A549 (cell line): ENCODE data around the gene NAP1L2. TPM values are rescaled to one million over a fixed set of nuclear protein-coding genes. Genes with fewer than 3 reads are reported as not detected.
A peak's percentile ranks its signal among the peaks of the same experiment; 100 is the strongest.

Source experiments
- ATAC-seq, 2 experiments: fragments of 200-7000 bp in 1 of 2; fragments of >200 bp in 1 of 2; cut with Nextera tagmentation in 1 of 2; cut with Tn5 transposase in 1 of 2; 3 replicates each; pipeline versions ENCODE4 v1.8.0 to v1.9.1; 2018 to 2020; ENCODE audit warnings: mild to moderate bottlenecking in 1 of 2, moderate library complexity in 1 of 2
- CTCF ChIA-PET: fragments of 300-600 bp; sonication (Branson Sonifier 250); formaldehyde crosslinking; extraction: SDS; loops from one replicate; lab custom pipeline; 2021; ENCODE audit warnings: antibody characterized with exemption, inconsistent platforms; lab: Yijun Ruan, JAX
- POLR2A ChIA-PET: fragments of 350-600 bp; formaldehyde crosslinking; extraction: SDS; loops from one replicate; lab custom pipeline; 2021; ENCODE audit warnings: antibody characterized with exemption, inconsistent platforms; lab: Yijun Ruan, JAX
- DNase-seq, 2 experiments: peaks; one replicate each; pipeline versions ENCODE4 v3.0.0 to v3.0.0-alpha.2; 2011 to 2016; ENCODE audit warnings: low read depth in 1 of 2, low spot score in 1 of 2
- FAIRE-seq: peaks from 2 replicates; lab custom pipeline; 2011; peaks lifted over from hg19 to GRCh38; lab: Jason Lieb, UNC
- H3K27ac ChIP-seq, 2 experiments: fragments of >200 bp; sonication (Bioruptor Twin); formaldehyde crosslinking; 3 replicates each; pipeline ENCODE4 v1.5.1; 2016 to 2017
- H3K4me1 ChIP-seq: fragments of >200 bp; sonication (Bioruptor Twin); formaldehyde crosslinking; 3 replicates; pipeline ENCODE4 v1.6.1; 2016
- H3K4me2 ChIP-seq: fragments of >200 bp; sonication (Bioruptor Twin); formaldehyde crosslinking; 3 replicates; pipeline ENCODE4 v1.6.1; 2016
- H3K4me3 ChIP-seq: fragments of >200 bp; sonication (Bioruptor Twin); formaldehyde crosslinking; 3 replicates; pipeline ENCODE4 v1.5.1; 2016
- H3K9me3 ChIP-seq: fragments of >200 bp; sonication (Bioruptor Twin); formaldehyde crosslinking; 3 replicates; pipeline ENCODE4 v1.6.1; 2016
- CBX2 ChIP-seq: fragments of 200-600 bp; sonication (generic); IDR thresholded peaks from 2 replicates; pipeline ENCODE4 v1.6.1; 2016; ENCODE audit warnings: low read depth, mild to moderate bottlenecking, borderline replicate concordance
- CBX8 ChIP-seq: fragments of 200-600 bp; sonication (generic); IDR thresholded peaks from 2 replicates; pipeline ENCODE4 v1.6.1; 2016
- CHD4 ChIP-seq: fragments of 200-600 bp; sonication (generic); IDR thresholded peaks from 2 replicates; pipeline ENCODE4 v1.6.1; 2016; ENCODE audit warnings: antibody characterized with exemption, mild to moderate bottlenecking, borderline replicate concordance
- CTCF ChIP-seq: fragments of >200 bp; sonication (Bioruptor Twin); formaldehyde crosslinking; IDR thresholded peaks from 3 replicates; pipeline ENCODE4 v1.5.1; 2016
- EP300 ChIP-seq, 2 experiments: fragments of >200 bp; sonication (Bioruptor Twin); formaldehyde crosslinking; IDR thresholded peaks; 2 replicates in 1 of 2; 3 replicates in 1 of 2; pipeline ENCODE4 v1.6.1; 2016 to 2017
- FOSB ChIP-seq: fragments of 250-450 bp; sonication (Bioruptor Pico); IDR thresholded peaks from 2 replicates; pipeline ENCODE4 v1.5.0; 2020; ENCODE audit warnings: mild to moderate bottlenecking, moderate library complexity
- FOSL2 ChIP-seq, 2 experiments: fragments of 450-650 bp in 1 of 2; fragments of >200 bp in 1 of 2; sonication (Bioruptor Twin) in 1 of 2; formaldehyde crosslinking; IDR thresholded peaks; 2 replicates each; pipeline versions ENCODE4 v1.5.0 to v1.6.1; 2016 to 2020; ENCODE audit warnings: mild to moderate bottlenecking in 1 of 2, moderate library complexity in 1 of 2
- FOXS1 ChIP-seq: fragments of 250-450 bp; sonication (Bioruptor Pico); IDR thresholded peaks from 2 replicates; pipeline ENCODE4 v1.5.0; 2020; ENCODE audit warnings: mild to moderate bottlenecking, moderate library complexity
- GATA3 ChIP-seq: IDR thresholded peaks from 2 replicates; pipeline ENCODE4 v1.6.1; 2012; ENCODE audit warnings: borderline replicate concordance
- HDAC2 ChIP-seq: fragments of 200-600 bp; sonication (generic); IDR thresholded peaks from 2 replicates; pipeline ENCODE4 v1.6.1; 2016
- HOXA7 ChIP-seq: fragments of 250-450 bp; sonication (Bioruptor Pico); IDR thresholded peaks from 2 replicates; pipeline ENCODE4 v1.5.0; 2020; ENCODE audit warnings: mild to moderate bottlenecking, moderate library complexity
- JUNB ChIP-seq: fragments of >200 bp; sonication (Bioruptor Twin); formaldehyde crosslinking; IDR thresholded peaks from 2 replicates; pipeline ENCODE4 v1.6.1; 2016
- KDM1A ChIP-seq: fragments of 200-600 bp; sonication (generic); IDR thresholded peaks from 2 replicates; pipeline ENCODE4 v1.6.1; 2016; ENCODE audit warnings: low read depth, mild to moderate bottlenecking
- MAFK ChIP-seq: fragments of 450-650 bp; IDR thresholded peaks from 2 replicates; pipeline ENCODE4 v1.6.1; 2014; ENCODE audit not compliant: partially characterized antibody
- PHF8 ChIP-seq: fragments of 200-600 bp; sonication (generic); IDR thresholded peaks from 2 replicates; pipeline ENCODE4 v1.6.1; 2016; ENCODE audit warnings: low read depth, mild to moderate bottlenecking, antibody characterized with exemption, moderate library complexity, borderline replicate concordance
- POLR2A ChIP-seq: IDR thresholded peaks from 2 replicates; pipeline ENCODE4 v1.6.1; 2012; ENCODE audit warnings: mild to moderate bottlenecking, low read length
- RAD21 ChIP-seq, 2 experiments: fragments of >200 bp in 1 of 2; sonication (Bioruptor Twin) in 1 of 2; formaldehyde crosslinking in 1 of 2; IDR thresholded peaks in 1 of 2; conservative IDR thresholded peaks in 1 of 2; 2 replicates in 1 of 2; 3 replicates in 1 of 2; pipeline ENCODE4 v1.6.1; 2012 to 2018; ENCODE audit warnings: inconsistent platforms in 1 of 2
- SMC3 ChIP-seq: fragments of >200 bp; sonication (Bioruptor Twin); formaldehyde crosslinking; IDR thresholded peaks from 3 replicates; pipeline ENCODE4 v1.6.1; 2018; ENCODE audit warnings: inconsistent platforms
- TFCP2L1 ChIP-seq: fragments of 250-450 bp; sonication (Bioruptor Pico); IDR thresholded peaks from 2 replicates; pipeline ENCODE4 v1.5.0; 2021; ENCODE audit warnings: mild to moderate bottlenecking
- ZC3H11A ChIP-seq: fragments of 450-650 bp; IDR thresholded peaks from 2 replicates; pipeline ENCODE4 v1.6.1; 2014; ENCODE audit warnings: antibody characterized with exemption, mild to moderate bottlenecking
- WGBS: methylation state at CpG from one replicate; pipeline ENCODE4 v1.1.6; 2017; ENCODE audit errors: missing lambda C conversion rate; 5-methylcytosine and 5-hydroxymethylcytosine counted together
- polyA minus RNA-seq: library from RNA; depleted of rRNA, polyadenylated mRNA; stranded (reverse); fragments of >200 nt; gene quantifications from 2 replicates; pipeline ENCODE4 v1.2.3, GENCODE V29; 2011; rRNA and poly(A)+ RNA removed
- polyA plus RNA-seq, 4 experiments: library from polyadenylated mRNA; depleted of rRNA in 3 of 4; stranded (reverse); fragments of >200 nt; fragmentation: RNase III in 1 of 4; extraction: RNeasy Plus Mini Kit Qiagen cat#74134 plus additional on column Dnase treatment in 1 of 4; gene quantifications; 2 replicates in 3 of 4; 3 replicates in 1 of 4; pipeline ENCODE4 v1.2.3, GENCODE V29; 2011 to 2017
- TF ChIP-seq, protein P1 (sequence below): IDR thresholded peaks from 2 replicates; pipeline ENCODE4 v1.6.1; 2012
- TF ChIP-seq, protein P2 (sequence below): fragments of 250-450 bp; sonication (Bioruptor Pico); IDR thresholded peaks from 2 replicates; pipeline ENCODE4 v1.5.0; 2021; ENCODE audit warnings: mild to moderate bottlenecking, moderate library complexity, borderline replicate concordance
- TF ChIP-seq, protein P3 (sequence below): fragments of >200 bp; sonication (Bioruptor Twin); formaldehyde crosslinking; IDR thresholded peaks from 3 replicates; pipeline ENCODE4 v1.6.1; 2016
- TF ChIP-seq, protein P4 (sequence below): IDR thresholded peaks from 2 replicates; pipeline ENCODE4 v1.6.1; 2012

Gene NAP1L2, protein sequence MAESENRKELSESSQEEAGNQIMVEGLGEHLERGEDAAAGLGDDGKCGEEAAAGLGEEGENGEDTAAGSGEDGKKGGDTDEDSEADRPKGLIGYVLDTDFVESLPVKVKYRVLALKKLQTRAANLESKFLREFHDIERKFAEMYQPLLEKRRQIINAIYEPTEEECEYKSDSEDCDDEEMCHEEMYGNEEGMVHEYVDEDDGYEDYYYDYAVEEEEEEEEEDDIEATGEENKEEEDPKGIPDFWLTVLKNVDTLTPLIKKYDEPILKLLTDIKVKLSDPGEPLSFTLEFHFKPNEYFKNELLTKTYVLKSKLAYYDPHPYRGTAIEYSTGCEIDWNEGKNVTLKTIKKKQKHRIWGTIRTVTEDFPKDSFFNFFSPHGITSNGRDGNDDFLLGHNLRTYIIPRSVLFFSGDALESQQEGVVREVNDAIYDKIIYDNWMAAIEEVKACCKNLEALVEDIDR
- polyA plus RNA-seq (2011; rRNA removed) (1.9 and 2.7 TPM in 2 replicates), polyA plus RNA-seq (2017; fragmentation: RNase III; extraction: RNeasy Plus Mini Kit Qiagen cat#74134 plus additional on column Dnase treatment) (1.3 to 1.8 TPM (median 1.4 TPM) in 3 replicates), polyA minus RNA-seq (0.29 and 0.39 TPM in 2 replicates)
- polyA plus RNA-seq (2012; cell fraction: cytosol; rRNA removed): 0.57 and 0.65 TPM in 2 replicates
- polyA plus RNA-seq (2012; cell fraction: nucleus; rRNA removed): 0.38 and 0.69 TPM in 2 replicates

GRCh38 chrX:73214426-73215094 is at the start of gene NAP1L2:
Gene NAP1L2, minus strand, starts transcription at chrX:73214851. Its CDS starts 359 bp downstream, at chrX:73214492.
- Histone ChIP-seq H3K27ac (peak within 1 kb of the TSS; percentile 57 to 67), H3K9me3 (no peaks in the 10 kb centered on the region), H3K4me1 (no peaks in the 10 kb centered on the region), H3K4me3 (peak within 1 kb of the TSS; percentile 70), H3K4me2 (peak within 1 kb of the TSS; percentile 82)
- TF ChIP-seq, protein P1, sequence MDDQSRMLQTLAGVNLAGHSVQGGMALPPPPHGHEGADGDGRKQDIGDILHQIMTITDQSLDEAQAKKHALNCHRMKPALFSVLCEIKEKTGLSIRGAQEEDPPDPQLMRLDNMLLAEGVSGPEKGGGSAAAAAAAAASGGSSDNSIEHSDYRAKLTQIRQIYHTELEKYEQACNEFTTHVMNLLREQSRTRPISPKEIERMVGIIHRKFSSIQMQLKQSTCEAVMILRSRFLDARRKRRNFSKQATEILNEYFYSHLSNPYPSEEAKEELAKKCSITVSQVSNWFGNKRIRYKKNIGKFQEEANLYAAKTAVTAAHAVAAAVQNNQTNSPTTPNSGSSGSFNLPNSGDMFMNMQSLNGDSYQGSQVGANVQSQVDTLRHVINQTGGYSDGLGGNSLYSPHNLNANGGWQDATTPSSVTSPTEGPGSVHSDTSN: peak; percentile 29; the same call in 1 of the 2 replicates
- TF ChIP-seq PHF8 (no peak), ZC3H11A (no peak), MAFK (peak; percentile 6)
- FAIRE-seq: no peak
- 0% methylated on average over 12 of the region's 30 CpGs for WGBS
- peak; percentile 95 to 97 for ATAC-seq
- POLR2A ChIA-PET: no interaction called here
- DNase-seq: peak; percentile 22 to 55
- CTCF ChIA-PET: interaction anchor here (0.8 kb wide), 1 partner anchor 12 kb away, joined by 3 read pairs; no protein-coding TSS in a partner anchor

- peak; percentile 62 to 77; a peak in 4 of 6 replicates for ATAC-seq
- H3K9me3 ChIP-seq: no peaks in the 10 kb centered on the region
- no peak overlapping the region for H3K4me3 ChIP-seq
- peak; percentile 1 to 34 for DNase-seq
- no peak overlapping the region for H3K27ac ChIP-seq
- TF ChIP-seq SMC3 (peak; percentile 33; the same call in 1 of the 3 replicates), HDAC2 (no peak), RAD21 (conservative IDR thresholded peaks at IDR 0.05 in 1 of 2, IDR thresholded peaks at IDR 0.05 in 1 of 2) (peak; percentile 51 to 56; a peak in 4 of 5 replicates), CTCF (peak; percentile 41; the same call in 1 of the 3 replicates)
- no peaks in the 10 kb centered on the region for H3K4me1 ChIP-seq
- POLR2A ChIA-PET: no interaction called here
- CTCF ChIA-PET: no interaction called here
- FAIRE-seq: no peak
- WGBS: 8% methylated on average over 2 of the region's 2 CpGs
- no peak overlapping the region for H3K4me2 ChIP-seq
These were observed 48.3 kb upstream of the NAP1L2 start for GRCh38 chrX:73262991-73263390.

GRCh38 chrX:73239242-73239641 is 24.6 kb upstream of the NAP1L2 start:
- Histone ChIP-seq H3K27ac (no peak overlapping the region), H3K9me3 (no peaks in the 10 kb centered on the region), H3K4me3 (no peak overlapping the region), H3K4me2 (no peak overlapping the region), H3K4me1 (no peaks in the 10 kb centered on the region)
- 35% methylated on average over 5 of the region's 5 CpGs for WGBS
- DNase-seq (no peak), FAIRE-seq (no peak), ATAC-seq (no peak)
- TF ChIP-seq, protein P2, sequence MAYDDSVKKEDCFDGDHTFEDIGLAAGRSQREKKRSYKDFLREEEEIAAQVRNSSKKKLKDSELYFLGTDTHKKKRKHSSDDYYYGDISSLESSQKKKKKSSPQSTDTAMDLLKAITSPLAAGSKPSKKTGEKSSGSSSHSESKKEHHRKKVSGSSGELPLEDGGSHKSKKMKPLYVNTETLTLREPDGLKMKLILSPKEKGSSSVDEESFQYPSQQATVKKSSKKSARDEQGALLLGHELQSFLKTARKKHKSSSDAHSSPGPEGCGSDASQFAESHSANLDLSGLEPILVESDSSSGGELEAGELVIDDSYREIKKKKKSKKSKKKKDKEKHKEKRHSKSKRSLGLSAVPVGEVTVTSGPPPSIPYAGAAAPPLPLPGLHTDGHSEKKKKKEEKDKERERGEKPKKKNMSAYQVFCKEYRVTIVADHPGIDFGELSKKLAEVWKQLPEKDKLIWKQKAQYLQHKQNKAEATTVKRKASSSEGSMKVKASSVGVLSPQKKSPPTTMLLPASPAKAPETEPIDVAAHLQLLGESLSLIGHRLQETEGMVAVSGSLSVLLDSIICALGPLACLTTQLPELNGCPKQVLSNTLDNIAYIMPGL (CRISPR knock-in tag): no peak
- TF ChIP-seq, protein P3, sequence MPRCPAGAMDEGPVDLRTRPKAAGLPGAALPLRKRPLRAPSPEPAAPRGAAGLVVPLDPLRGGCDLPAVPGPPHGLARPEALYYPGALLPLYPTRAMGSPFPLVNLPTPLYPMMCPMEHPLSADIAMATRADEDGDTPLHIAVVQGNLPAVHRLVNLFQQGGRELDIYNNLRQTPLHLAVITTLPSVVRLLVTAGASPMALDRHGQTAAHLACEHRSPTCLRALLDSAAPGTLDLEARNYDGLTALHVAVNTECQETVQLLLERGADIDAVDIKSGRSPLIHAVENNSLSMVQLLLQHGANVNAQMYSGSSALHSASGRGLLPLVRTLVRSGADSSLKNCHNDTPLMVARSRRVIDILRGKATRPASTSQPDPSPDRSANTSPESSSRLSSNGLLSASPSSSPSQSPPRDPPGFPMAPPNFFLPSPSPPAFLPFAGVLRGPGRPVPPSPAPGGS: no peak
- TF ChIP-seq MAFK (no peak), CHD4 (no peak), EP300 (IDR thresholded peaks at IDR 0.05) (no peak), KDM1A (no peak), JUNB (no peak), TFCP2L1 (CRISPR knock-in tag) (no peak), FOSL2 (IDR thresholded peaks at IDR 0.05) (no peak), FOSL2 (CRISPR knock-in tag; IDR thresholded peaks at IDR 0.05) (no peak), CBX2 (no peak), POLR2A (no peak), GATA3 (no peak), HDAC2 (no peak), FOSB (CRISPR knock-in tag) (no peak), HOXA7 (CRISPR knock-in tag) (no peak), FOXS1 (CRISPR knock-in tag) (no peak), CBX8 (no peak), ZC3H11A (no peak)
- TF ChIP-seq, protein P4, sequence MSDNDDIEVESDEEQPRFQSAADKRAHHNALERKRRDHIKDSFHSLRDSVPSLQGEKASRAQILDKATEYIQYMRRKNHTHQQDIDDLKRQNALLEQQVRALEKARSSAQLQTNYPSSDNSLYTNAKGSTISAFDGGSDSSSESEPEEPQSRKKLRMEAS: no peak
- ChIA-PET POLR2A (no interaction called here), CTCF (no interaction called here)
